Neural cell (in vitro differentiated cells): ENCODE data around the gene CREBBP. TPM values are rescaled to one million over a fixed set of nuclear protein-coding genes. Genes with fewer than 3 reads are reported as not detected.

ENCODE experiments used
- H2AFZ ChIP-seq: fragments of 200-600, 300-800 bp; sonication (generic), shearing (Covaris generic); 2 replicates; pipeline ENCODE4 v1.6.0; 2014; ENCODE audit warnings: low read depth, mild to moderate bottlenecking, antibody characterized with exemption, low read length, moderate library complexity
- H3F3A ChIP-seq: fragments of 200-600 bp; shearing (Covaris generic); 2 replicates; pipeline ENCODE4 v1.6.1; 2016; ENCODE audit warnings: mild to moderate bottlenecking, moderate library complexity, mixed read lengths, antibody characterized with exemption, low read length; ENCODE audit not compliant: insufficient read depth, poor library complexity, severe bottlenecking
- H3K27ac ChIP-seq: fragments of 200-600, 300-800 bp; sonication (generic), shearing (Covaris generic); 2 replicates; pipeline ENCODE4 v1.5.1; 2014; ENCODE audit warnings: mild to moderate bottlenecking, low read length, moderate library complexity
- H3K27me3 ChIP-seq: fragments of 300-800, 200-600 bp; sonication (generic), shearing (Covaris generic); 2 replicates; pipeline ENCODE4 v1.6.0; 2014; ENCODE audit warnings: mild to moderate bottlenecking, low read depth, low read length, moderate library complexity; ENCODE audit not compliant: insufficient read depth
- H3K36me3 ChIP-seq: fragments of 300-800, 200-600 bp; sonication (generic), shearing (Covaris generic); 2 replicates; pipeline ENCODE4 v1.5.1; 2014; ENCODE audit warnings: mild to moderate bottlenecking, antibody characterized with exemption, low read length, moderate library complexity; ENCODE audit not compliant: insufficient read depth
- H3K4me2 ChIP-seq: fragments of 300-800, 200-600 bp; sonication (generic), shearing (Covaris generic); 2 replicates; pipeline ENCODE4 v1.6.0; 2014; ENCODE audit warnings: mild to moderate bottlenecking, low read length
- H3K4me3 ChIP-seq: fragments of 300-800, 200-600 bp; sonication (generic), shearing (Covaris generic); 2 replicates; pipeline ENCODE4 v1.5.1; 2014; ENCODE audit warnings: mild to moderate bottlenecking, low read length, moderate library complexity
- H3K79me2 ChIP-seq: fragments of 200-600 bp; shearing (Covaris generic); replicated peaks from 2 replicates; pipeline ENCODE4 v1.6.0; 2014; ENCODE audit warnings: mild to moderate bottlenecking, low read length, moderate library complexity; ENCODE audit not compliant: insufficient read depth
- H3K9ac ChIP-seq: fragments of 300-800, 200-600 bp; sonication (generic), shearing (Covaris generic); 2 replicates; pipeline ENCODE4 v1.6.1; 2016; ENCODE audit warnings: mild to moderate bottlenecking, low read length, mixed read lengths
- H3K9me2 ChIP-seq: fragments of 200-600 bp; shearing (Covaris generic); 2 replicates; pipeline ENCODE4 v1.6.1; 2016; ENCODE audit warnings: mild to moderate bottlenecking, low read length, mixed read lengths; ENCODE audit not compliant: insufficient read depth
- H3K9me3 ChIP-seq: fragments of 200-600, 300-800 bp; sonication (generic), shearing (Covaris generic); 2 replicates; pipeline ENCODE4 v1.6.1; 2016; ENCODE audit warnings: mild to moderate bottlenecking, mixed run types, low read length, moderate library complexity, mixed read lengths
- H4K20me1 ChIP-seq: fragments of 200-600 bp; shearing (Covaris generic); 2 replicates; pipeline ENCODE4 v1.6.1; 2016; ENCODE audit warnings: mild to moderate bottlenecking, mixed run types; ENCODE audit not compliant: insufficient read depth
- CTCF ChIP-seq: fragments of 450-650 bp; IDR thresholded peaks from 2 replicates; pipeline ENCODE4 v1.5.1; 2014; ENCODE audit warnings: antibody characterized with exemption, mild to moderate bottlenecking, moderate library complexity; ENCODE audit not compliant: poor library complexity, severe bottlenecking
- EP300 ChIP-seq: fragments of 450-650 bp; conservative IDR thresholded peaks from 2 replicates; pipeline ENCODE4 v1.6.1; 2014; ENCODE audit warnings: antibody characterized with exemption, mild to moderate bottlenecking, moderate library complexity; ENCODE audit not compliant: poor library complexity, severe bottlenecking
- EZH2 ChIP-seq: fragments of 200-600, 300-800 bp; shearing (Covaris generic), sonication (generic); IDR thresholded peaks from 2 replicates; pipeline ENCODE4 v1.6.1; 2014; ENCODE audit warnings: antibody characterized with exemption, low read length, borderline replicate concordance, mild to moderate bottlenecking; ENCODE audit not compliant: insufficient read depth, poor library complexity, severe bottlenecking
- MXI1 ChIP-seq: fragments of 450-650 bp; conservative IDR thresholded peaks from 2 replicates; pipeline ENCODE4 v1.6.1; 2014; ENCODE audit warnings: antibody characterized with exemption, mild to moderate bottlenecking; ENCODE audit not compliant: poor library complexity, severe bottlenecking
- POLR2AphosphoS5 ChIP-seq: IDR thresholded peaks from 2 replicates; pipeline ENCODE4 v1.6.1; 2012
- RAD21 ChIP-seq: fragments of 450-650 bp; conservative IDR thresholded peaks from 2 replicates; pipeline ENCODE4 v1.6.1; 2014; ENCODE audit warnings: antibody characterized with exemption, mild to moderate bottlenecking, moderate library complexity
- REST ChIP-seq: IDR thresholded peaks from 2 replicates; pipeline ENCODE4 v1.6.1; 2012; ENCODE audit warnings: borderline replicate concordance
- SMC3 ChIP-seq: fragments of 450-650 bp; conservative IDR thresholded peaks from 2 replicates; pipeline ENCODE4 v1.6.1; 2014; ENCODE audit warnings: antibody characterized with exemption, mild to moderate bottlenecking, moderate library complexity; ENCODE audit not compliant: poor library complexity
- TAF1 ChIP-seq: IDR thresholded peaks from 2 replicates; pipeline ENCODE4 v1.6.1; 2012; ENCODE audit warnings: low read depth
- polyA plus RNA-seq: library from polyadenylated mRNA; depleted of rRNA; stranded (reverse); fragments of >200 nt; gene quantifications from 2 replicates; pipeline ENCODE4 v1.2.3, GENCODE V29; 2014

Gene CREBBP
- polyA plus RNA-seq, 1 donor from 2014 or later = 3.3 TPM

GRCh38 chr16:3807425-3808123, 72.9 kb downstream of the CREBBP start:
- Histone ChIP-seq H3K9me3 (no peaks in the 10 kb centered on the region), H3F3A (no peaks in the 10 kb centered on the region), H3K27ac (no peak overlapping the region), H3K4me3 (no peak overlapping the region), H3K9ac (no peak overlapping the region), H3K27me3 (no peaks in the 10 kb centered on the region), H2AFZ (no peak overlapping the region), H3K4me2 (no peak overlapping the region), H3K36me3 (peaks cover 8% of the 10 kb centered on the region), H3K9me2 (no peaks in the 10 kb centered on the region), H4K20me1 (no peaks in the 10 kb centered on the region), H3K79me2 (peaks cover 56% of the 10 kb centered on the region)
- TF ChIP-seq TAF1 (no peak), CTCF (no peak), SMC3 (no peak), EP300 (no peak), POLR2AphosphoS5 (no peak), MXI1 (no peak), RAD21 (no peak), REST (no peak), EZH2 (no peak)

GRCh38 chr16:3804426-3805016, 76.0 kb downstream of the CREBBP start:
- Histone ChIP-seq H2AFZ (no peak overlapping the region), H3K27ac (no peak overlapping the region), H3K36me3 (no peaks in the 10 kb centered on the region), H3K9me2 (no peaks in the 10 kb centered on the region), H3K9ac (no peak overlapping the region), H3K79me2 (peaks cover 62% of the 10 kb centered on the region), H3K4me3 (no peak overlapping the region), H3K9me3 (no peaks in the 10 kb centered on the region), H4K20me1 (no peaks in the 10 kb centered on the region), H3K4me2 (no peak overlapping the region), H3K27me3 (no peaks in the 10 kb centered on the region), H3F3A (no peaks in the 10 kb centered on the region)
- TF ChIP-seq POLR2AphosphoS5 = no peak
- TF ChIP-seq SMC3 = no peak
- no peak for TF ChIP-seq RAD21
- TF ChIP-seq REST = no peak
- no peak for TF ChIP-seq MXI1
- TF ChIP-seq EZH2 = no peak
- TF ChIP-seq TAF1 = no peak
- no peak for TF ChIP-seq CTCF
- no peak for TF ChIP-seq EP300
